ENCODE data around the gene CARD9.

Gene CARD9, protein sequence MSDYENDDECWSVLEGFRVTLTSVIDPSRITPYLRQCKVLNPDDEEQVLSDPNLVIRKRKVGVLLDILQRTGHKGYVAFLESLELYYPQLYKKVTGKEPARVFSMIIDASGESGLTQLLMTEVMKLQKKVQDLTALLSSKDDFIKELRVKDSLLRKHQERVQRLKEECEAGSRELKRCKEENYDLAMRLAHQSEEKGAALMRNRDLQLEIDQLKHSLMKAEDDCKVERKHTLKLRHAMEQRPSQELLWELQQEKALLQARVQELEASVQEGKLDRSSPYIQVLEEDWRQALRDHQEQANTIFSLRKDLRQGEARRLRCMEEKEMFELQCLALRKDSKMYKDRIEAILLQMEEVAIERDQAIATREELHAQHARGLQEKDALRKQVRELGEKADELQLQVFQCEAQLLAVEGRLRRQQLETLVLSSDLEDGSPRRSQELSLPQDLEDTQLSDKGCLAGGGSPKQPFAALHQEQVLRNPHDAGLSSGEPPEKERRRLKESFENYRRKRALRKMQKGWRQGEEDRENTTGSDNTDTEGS
- 0.09 to 0.39 (median 0.17) reads per million in 3 donors for total RNA-seq

DNA sequence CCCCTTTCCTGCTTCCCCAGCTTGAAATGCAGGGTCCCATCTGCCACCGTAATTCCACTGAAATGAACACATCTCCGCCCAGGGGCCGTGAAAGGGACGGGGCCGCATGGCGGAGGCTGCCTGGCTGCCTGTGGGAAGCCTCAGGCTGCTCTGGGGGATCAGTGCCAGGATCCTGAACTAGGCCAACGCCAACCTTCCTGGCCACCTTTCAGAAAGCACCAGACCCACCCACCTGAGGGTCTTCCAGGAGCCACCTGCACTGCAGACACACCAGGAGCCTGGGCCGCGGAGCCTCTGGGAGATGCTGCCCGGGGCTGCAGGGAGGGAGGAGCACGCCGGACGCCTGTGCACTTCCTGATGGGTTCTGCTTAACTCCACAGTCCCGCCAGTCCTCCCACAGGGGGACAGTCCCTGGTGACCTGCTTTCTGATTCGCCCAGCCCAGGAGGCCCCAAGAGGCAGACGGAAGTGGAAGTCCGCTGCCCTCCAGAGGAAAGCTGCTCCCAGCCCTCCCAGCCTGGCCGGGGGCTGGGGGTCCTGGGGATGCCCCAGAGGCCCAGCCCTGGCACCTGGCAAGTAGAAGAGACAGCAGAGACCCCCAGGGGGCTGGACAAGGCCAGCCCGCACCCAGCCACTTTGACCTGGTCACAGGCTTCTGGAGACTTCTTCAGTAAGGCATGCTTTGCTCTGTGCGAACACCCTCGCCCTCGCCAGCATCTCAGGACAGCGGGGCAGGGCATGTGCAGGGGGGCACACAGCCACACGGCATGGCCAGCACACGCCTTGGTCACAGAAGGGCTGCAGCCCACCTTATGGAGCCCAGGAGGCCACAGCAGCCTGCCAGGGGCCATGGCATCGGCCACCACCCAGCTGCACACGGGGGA lies at the start of gene CARD9:
TSS of gene CARD9 (minus strand) at position 370 of the 883 bp plus-strand sequence. CDS start 1,591 bp downstream, outside the sequence.
- Histone ChIP-seq H3K4me1 (ENCODE audit: control insufficient read depth, insufficient read depth, low read length, poor library complexity, severe bottlenecking) (no peaks in the 10 kb centered on the region), H3K4me3 (ENCODE audit: insufficient read depth, low read depth, low read length, poor library complexity, severe bottlenecking) (no peak within 1 kb of the TSS), H3K27me3 (replicated peaks; ENCODE audit: control insufficient read depth, insufficient read depth, low read length, poor library complexity, severe bottlenecking) (no peaks in the 10 kb centered on the region), H3K36me3 (ENCODE audit: control insufficient read depth, insufficient read depth, low read length) (no peaks in the 10 kb centered on the region), H3K9me3 (ENCODE audit: control insufficient read depth, low read length) (no peaks in the 10 kb centered on the region), H3K27ac (ENCODE audit: insufficient read depth, low read length, poor library complexity, severe bottlenecking) (no peak within 1 kb of the TSS)
- DNase-seq = no peak

DNA sequence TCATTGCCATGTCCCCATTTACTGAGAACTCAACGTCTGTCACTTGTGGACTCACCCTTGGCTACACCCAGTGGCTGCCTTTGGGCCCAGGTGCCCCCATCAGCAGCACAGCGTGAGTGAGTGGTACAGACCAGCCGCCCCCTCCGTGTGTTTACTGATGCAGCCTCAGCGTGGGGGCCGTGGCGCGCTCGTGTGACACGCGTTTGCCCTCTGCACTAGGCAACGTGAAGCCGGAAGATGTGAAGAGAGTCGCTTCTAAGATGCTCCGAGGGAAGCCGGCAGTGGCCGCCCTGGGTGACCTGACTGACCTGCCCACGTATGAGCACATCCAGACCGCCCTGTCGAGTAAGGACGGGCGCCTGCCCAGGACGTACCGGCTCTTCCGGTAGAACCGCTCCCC lies 49.4 kb upstream of the CARD9 start:
- H3K36me3 ChIP-seq (ENCODE audit: control insufficient read depth, insufficient read depth, low read length) = peaks cover 60% of the 10 kb centered on the region
- no peaks in the 10 kb centered on the region for H3K4me1 ChIP-seq (ENCODE audit: control insufficient read depth, insufficient read depth, low read length, poor library complexity, severe bottlenecking)
- no peaks in the 10 kb centered on the region for H3K27me3 ChIP-seq (replicated peaks; ENCODE audit: control insufficient read depth, insufficient read depth, low read length, poor library complexity, severe bottlenecking)
- no peak overlapping the region for H3K27ac ChIP-seq (ENCODE audit: insufficient read depth, low read length, poor library complexity, severe bottlenecking)
- DNase-seq = no peak
- no peak overlapping the region for H3K4me3 ChIP-seq (ENCODE audit: insufficient read depth, low read depth, low read length, poor library complexity, severe bottlenecking)
- H3K9me3 ChIP-seq (ENCODE audit: control insufficient read depth, low read length) = no peaks in the 10 kb centered on the region

DNA sequence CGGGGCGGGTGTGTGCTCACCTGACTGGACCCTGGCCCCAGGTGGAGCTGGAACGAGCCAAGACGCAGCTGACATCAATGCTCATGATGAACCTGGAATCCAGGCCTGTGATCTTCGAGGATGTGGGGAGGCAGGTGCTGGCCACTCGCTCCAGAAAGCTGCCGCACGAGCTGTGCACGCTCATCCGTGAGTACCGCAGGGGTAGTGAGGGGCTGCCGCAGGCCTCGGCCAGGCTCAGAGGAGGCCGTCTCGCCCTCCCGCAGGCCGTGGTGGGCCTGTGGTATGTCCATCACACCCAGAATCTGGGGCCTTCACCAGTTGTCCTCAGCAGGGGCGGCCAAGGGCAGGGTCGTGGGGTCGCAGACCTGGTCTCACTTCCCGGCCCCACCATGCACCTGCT lies 48.3 kb upstream of the CARD9 start:
- no peaks in the 10 kb centered on the region for H3K27me3 ChIP-seq (replicated peaks; ENCODE audit: control insufficient read depth, insufficient read depth, low read length, poor library complexity, severe bottlenecking)
- H3K27ac ChIP-seq (ENCODE audit: insufficient read depth, low read length, poor library complexity, severe bottlenecking) = no peak overlapping the region
- H3K4me1 ChIP-seq (ENCODE audit: control insufficient read depth, insufficient read depth, low read length, poor library complexity, severe bottlenecking) = no peaks in the 10 kb centered on the region
- DNase-seq = no peak
- H3K9me3 ChIP-seq (ENCODE audit: control insufficient read depth, low read length) = no peaks in the 10 kb centered on the region
- H3K36me3 ChIP-seq (ENCODE audit: control insufficient read depth, insufficient read depth, low read length) = peaks cover 70% of the 10 kb centered on the region
- H3K4me3 ChIP-seq (ENCODE audit: insufficient read depth, low read depth, low read length, poor library complexity, severe bottlenecking) = no peak overlapping the region

DNA sequence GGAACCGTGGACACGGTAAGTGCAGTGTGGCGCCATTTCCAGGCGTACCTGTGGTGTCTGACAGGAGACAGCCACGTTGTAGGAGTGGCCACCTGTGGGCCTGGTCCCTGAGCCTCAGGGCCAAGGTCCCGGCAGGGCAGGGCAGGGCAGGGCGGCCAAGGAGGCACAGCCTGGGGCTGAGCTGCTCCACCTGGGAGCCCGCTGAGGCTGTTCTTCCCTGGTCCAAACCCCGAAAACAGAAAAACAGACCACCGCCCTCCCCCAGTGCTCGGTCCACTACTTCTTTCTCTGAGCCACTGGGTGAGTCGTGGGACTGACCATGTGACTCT lies 45.6 kb upstream of the CARD9 start:
- Histone ChIP-seq H3K27me3 (replicated peaks; ENCODE audit: control insufficient read depth, insufficient read depth, low read length, poor library complexity, severe bottlenecking) (no peaks in the 10 kb centered on the region), H3K36me3 (ENCODE audit: control insufficient read depth, insufficient read depth, low read length) (peaks cover 91% of the 10 kb centered on the region), H3K27ac (ENCODE audit: insufficient read depth, low read length, poor library complexity, severe bottlenecking) (no peak overlapping the region), H3K4me1 (ENCODE audit: control insufficient read depth, insufficient read depth, low read length, poor library complexity, severe bottlenecking) (no peaks in the 10 kb centered on the region), H3K9me3 (ENCODE audit: control insufficient read depth, low read length) (no peaks in the 10 kb centered on the region), H3K4me3 (ENCODE audit: insufficient read depth, low read depth, low read length, poor library complexity, severe bottlenecking) (no peak overlapping the region)
- DNase-seq = no peak

DNA sequence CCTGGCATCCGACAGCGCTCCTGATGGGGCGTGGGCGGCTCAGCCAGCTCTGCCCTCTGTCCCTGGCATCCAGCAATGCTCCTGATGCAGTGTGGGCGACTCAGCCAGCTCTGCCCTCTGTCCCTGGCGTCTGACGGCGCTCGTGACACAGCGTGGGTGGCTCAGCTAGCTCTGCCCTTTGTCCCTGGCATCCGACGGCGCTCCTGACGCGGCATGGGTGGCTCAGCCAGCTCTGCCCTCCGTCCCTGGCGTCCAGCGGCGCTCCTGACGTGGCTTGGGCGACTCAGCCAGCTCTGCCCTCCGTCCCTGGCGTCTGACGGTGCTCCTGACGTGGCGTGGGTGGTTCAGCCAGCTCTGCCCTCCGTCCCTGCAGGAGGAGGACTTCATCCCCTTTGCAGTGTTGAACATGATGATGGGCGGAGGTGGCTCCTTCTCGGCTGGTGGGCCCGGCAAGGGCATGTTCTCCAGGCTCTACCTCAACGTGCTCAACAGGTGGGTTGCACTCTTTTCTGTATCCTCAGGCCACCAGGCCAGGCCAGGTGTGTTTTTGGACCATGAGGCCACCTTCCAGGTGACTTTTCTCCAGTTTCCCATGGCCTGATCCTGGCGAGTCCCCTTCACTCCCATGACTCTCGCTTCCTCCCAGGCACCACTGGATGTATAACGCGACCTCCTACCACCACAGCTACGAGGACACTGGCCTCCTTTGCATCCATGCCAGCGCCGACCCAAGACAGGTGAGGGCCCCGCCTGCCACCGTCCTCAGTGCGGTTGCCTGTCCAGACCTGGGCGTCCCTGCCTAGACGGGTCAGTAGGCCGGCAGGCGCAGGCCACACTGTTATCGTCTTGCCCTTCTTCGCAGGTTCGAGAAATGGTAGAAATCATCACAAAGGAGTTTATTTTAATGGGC lies 45.0 kb upstream of the CARD9 start:
- H3K4me1 ChIP-seq (ENCODE audit: control insufficient read depth, insufficient read depth, low read length, poor library complexity, severe bottlenecking) = no peaks in the 10 kb centered on the region
- DNase-seq = no peak
- no peak overlapping the region for H3K27ac ChIP-seq (ENCODE audit: insufficient read depth, low read length, poor library complexity, severe bottlenecking)
- no peaks in the 10 kb centered on the region for H3K27me3 ChIP-seq (replicated peaks; ENCODE audit: control insufficient read depth, insufficient read depth, low read length, poor library complexity, severe bottlenecking)
- peaks cover 92% of the 10 kb centered on the region for H3K36me3 ChIP-seq (ENCODE audit: control insufficient read depth, insufficient read depth, low read length)
- no peak overlapping the region for H3K4me3 ChIP-seq (ENCODE audit: insufficient read depth, low read depth, low read length, poor library complexity, severe bottlenecking)
- no peaks in the 10 kb centered on the region for H3K9me3 ChIP-seq (ENCODE audit: control insufficient read depth, low read length)

DNA sequence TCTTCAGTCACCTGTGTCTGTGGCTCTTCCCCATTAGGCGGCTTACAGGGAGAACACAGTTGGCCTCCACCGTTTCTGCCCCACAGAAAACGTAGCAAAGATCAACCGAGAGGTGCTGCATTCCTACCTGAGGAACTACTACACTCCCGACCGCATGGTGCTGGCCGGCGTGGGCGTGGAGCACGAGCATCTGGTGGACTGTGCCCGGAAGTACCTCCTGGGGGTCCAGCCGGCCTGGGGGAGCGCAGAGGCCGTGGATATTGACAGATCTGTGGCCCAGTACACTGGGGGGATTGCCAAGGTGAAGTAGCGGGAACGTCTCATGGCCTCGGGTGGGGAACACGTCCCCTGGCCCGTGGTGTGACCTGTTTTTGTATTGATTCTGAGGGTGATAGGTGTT lies 43.4 kb upstream of the CARD9 start:
- Histone ChIP-seq H3K4me3 (ENCODE audit: insufficient read depth, low read depth, low read length, poor library complexity, severe bottlenecking) (no peak overlapping the region), H3K36me3 (ENCODE audit: control insufficient read depth, insufficient read depth, low read length) (peaks cover 91% of the 10 kb centered on the region), H3K9me3 (ENCODE audit: control insufficient read depth, low read length) (no peaks in the 10 kb centered on the region), H3K4me1 (ENCODE audit: control insufficient read depth, insufficient read depth, low read length, poor library complexity, severe bottlenecking) (peaks cover 1% of the 10 kb centered on the region), H3K27ac (ENCODE audit: insufficient read depth, low read length, poor library complexity, severe bottlenecking) (no peak overlapping the region), H3K27me3 (replicated peaks; ENCODE audit: control insufficient read depth, insufficient read depth, low read length, poor library complexity, severe bottlenecking) (no peaks in the 10 kb centered on the region)
- no peak for DNase-seq

DNA sequence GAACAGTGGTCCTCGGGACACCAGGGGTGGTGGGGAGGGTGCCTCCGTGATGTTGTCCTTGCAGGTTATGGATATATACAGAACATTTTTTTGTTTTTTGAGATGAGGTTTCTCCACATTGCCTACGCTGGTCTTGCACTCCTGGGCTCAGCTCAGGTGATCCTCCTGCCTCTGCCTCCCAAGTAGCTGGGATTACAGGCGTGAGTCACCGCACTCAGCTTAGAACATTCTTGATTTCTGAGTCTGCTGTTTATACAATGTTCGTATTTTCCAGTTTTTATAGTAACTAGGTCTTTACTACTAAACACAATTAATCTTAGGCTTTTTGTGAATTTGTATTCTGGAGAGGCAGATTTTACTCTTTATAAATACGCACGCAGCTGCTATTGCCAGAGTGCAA lies 43.0 kb upstream of the CARD9 start:
- Histone ChIP-seq H3K27ac (ENCODE audit: insufficient read depth, low read length, poor library complexity, severe bottlenecking) (no peak overlapping the region), H3K36me3 (ENCODE audit: control insufficient read depth, insufficient read depth, low read length) (peaks cover 89% of the 10 kb centered on the region), H3K4me3 (ENCODE audit: insufficient read depth, low read depth, low read length, poor library complexity, severe bottlenecking) (no peak overlapping the region), H3K4me1 (ENCODE audit: control insufficient read depth, insufficient read depth, low read length, poor library complexity, severe bottlenecking) (peaks cover 6% of the 10 kb centered on the region), H3K9me3 (ENCODE audit: control insufficient read depth, low read length) (no peaks in the 10 kb centered on the region), H3K27me3 (replicated peaks; ENCODE audit: control insufficient read depth, insufficient read depth, low read length, poor library complexity, severe bottlenecking) (no peaks in the 10 kb centered on the region)
- DNase-seq = no peak

DNA sequence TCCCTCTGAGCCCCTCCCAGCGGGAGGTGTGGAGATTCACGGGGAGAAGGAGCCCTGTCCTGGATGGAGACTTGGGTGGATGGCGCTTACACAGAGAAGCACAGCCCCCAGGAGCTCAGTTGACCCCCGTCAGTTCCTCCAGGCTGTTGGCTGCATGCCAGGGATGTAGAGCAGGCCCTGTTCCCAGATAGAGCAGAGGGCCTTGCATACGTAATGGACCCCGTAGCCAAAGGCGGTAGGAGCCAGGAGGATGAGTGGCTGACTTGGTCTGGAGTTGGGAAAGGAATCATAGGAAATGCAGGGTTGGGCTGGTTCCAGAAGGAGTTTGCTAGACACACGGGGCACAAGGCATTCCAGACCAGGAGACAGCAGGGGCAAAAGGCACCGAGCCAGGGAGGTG lies 39.5 kb upstream of the CARD9 start:
- Histone ChIP-seq H3K36me3 (ENCODE audit: control insufficient read depth, insufficient read depth, low read length) (peaks cover 60% of the 10 kb centered on the region), H3K27ac (ENCODE audit: insufficient read depth, low read length, poor library complexity, severe bottlenecking) (no peak overlapping the region), H3K4me3 (ENCODE audit: insufficient read depth, low read depth, low read length, poor library complexity, severe bottlenecking) (no peak overlapping the region), H3K9me3 (ENCODE audit: control insufficient read depth, low read length) (no peaks in the 10 kb centered on the region), H3K4me1 (ENCODE audit: control insufficient read depth, insufficient read depth, low read length, poor library complexity, severe bottlenecking) (peaks cover 28% of the 10 kb centered on the region), H3K27me3 (replicated peaks; ENCODE audit: control insufficient read depth, insufficient read depth, low read length, poor library complexity, severe bottlenecking) (no peaks in the 10 kb centered on the region)
- DNase-seq = no peak

DNA sequence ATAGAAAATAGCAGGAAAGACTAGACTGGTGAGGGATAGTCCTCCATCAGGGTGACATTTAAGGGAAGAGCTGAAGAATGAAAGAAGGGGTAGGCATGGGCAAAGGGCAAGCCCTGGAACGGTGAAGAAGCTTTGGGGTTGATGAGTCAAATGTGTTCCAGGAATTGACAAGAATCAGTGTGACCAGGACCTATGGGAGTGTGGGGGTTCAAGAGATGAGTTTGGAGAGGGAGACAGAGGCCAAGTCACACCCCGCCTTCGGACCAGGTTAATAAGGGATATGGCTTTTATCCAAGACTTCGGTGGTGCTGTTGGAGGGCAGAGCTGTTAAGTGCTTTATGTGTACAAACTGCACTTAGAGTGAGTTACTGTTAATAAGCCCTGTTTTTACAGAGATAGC lies 37.9 kb upstream of the CARD9 start:
- no peak for DNase-seq
- peaks cover 56% of the 10 kb centered on the region for H3K36me3 ChIP-seq (ENCODE audit: control insufficient read depth, insufficient read depth, low read length)
- H3K27ac ChIP-seq (ENCODE audit: insufficient read depth, low read length, poor library complexity, severe bottlenecking) = peak overlapping the region; percentile 84
- peak overlapping the region; percentile 87 for H3K4me3 ChIP-seq (ENCODE audit: insufficient read depth, low read depth, low read length, poor library complexity, severe bottlenecking)
- H3K4me1 ChIP-seq (ENCODE audit: control insufficient read depth, insufficient read depth, low read length, poor library complexity, severe bottlenecking) = peaks cover 28% of the 10 kb centered on the region
- H3K27me3 ChIP-seq (replicated peaks; ENCODE audit: control insufficient read depth, insufficient read depth, low read length, poor library complexity, severe bottlenecking) = no peaks in the 10 kb centered on the region
- no peaks in the 10 kb centered on the region for H3K9me3 ChIP-seq (ENCODE audit: control insufficient read depth, low read length)
